IPS-18a (cell line): Measurements from ENCODE around the gene ZNF57.
"Not testable (repeated sequence)": the region's sequence is repeated elsewhere in the genome, so short reads cannot be mapped to it uniquely, and the experiment has no call there.

ENCODE experiments used
- H3K27ac ChIP-seq: one replicate; pipeline ENCODE4 v1.5.1; 2013; ENCODE audit warnings: low read length
- H3K27me3 ChIP-seq: one replicate; pipeline ENCODE4 v1.6.1; 2013; ENCODE audit warnings: mild to moderate bottlenecking, low read length; ENCODE audit not compliant: control insufficient read depth, insufficient read depth
- H3K36me3 ChIP-seq: one replicate; pipeline ENCODE4 v1.6.1; 2013; ENCODE audit warnings: low read depth, low read length; ENCODE audit not compliant: control insufficient read depth
- H3K4me1 ChIP-seq: one replicate; pipeline ENCODE4 v1.6.1; 2013; ENCODE audit warnings: low read depth, low read length; ENCODE audit not compliant: control insufficient read depth
- H3K4me3 ChIP-seq: one replicate; pipeline ENCODE4 v1.5.1; 2013; ENCODE audit warnings: low read length
- H3K9ac ChIP-seq: one replicate; pipeline ENCODE4 v1.6.1; 2013; ENCODE audit warnings: mild to moderate bottlenecking, low read length, moderate library complexity
- H3K9me3 ChIP-seq: one replicate; pipeline ENCODE4 v1.6.1; 2013; ENCODE audit warnings: low read depth, low read length; ENCODE audit not compliant: control insufficient read depth

ZNF57 gene

DNA sequence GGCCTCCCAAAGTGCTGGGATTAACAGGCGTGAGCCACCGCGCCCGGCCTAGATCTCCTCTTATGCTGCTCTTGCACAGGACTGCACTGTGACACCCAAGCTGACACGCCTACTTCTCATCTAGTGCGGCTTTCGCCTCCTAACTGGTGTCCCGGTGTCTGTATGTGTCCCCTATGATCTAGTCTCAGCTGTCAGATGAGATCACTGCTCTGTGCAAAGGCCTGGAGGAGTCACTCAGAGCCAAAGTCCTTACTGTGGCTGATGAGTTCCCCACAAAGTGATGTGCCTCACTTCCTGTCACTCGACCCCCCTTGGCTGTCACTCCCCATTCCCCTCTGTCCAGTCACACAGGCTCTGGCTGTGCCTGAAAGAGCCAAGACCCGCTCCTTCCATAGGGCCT, 31.1 kb upstream of the ZNF57 start:
- Histone ChIP-seq H3K36me3 (no peaks in the 10 kb centered on the region), H3K4me3 (no peak overlapping the region), H3K27ac (no peak overlapping the region), H3K27me3 (no peaks in the 10 kb centered on the region), H3K9me3 (peaks cover 5% of the 10 kb centered on the region), H3K9ac (no peak overlapping the region), H3K4me1 (no peaks in the 10 kb centered on the region)

DNA sequence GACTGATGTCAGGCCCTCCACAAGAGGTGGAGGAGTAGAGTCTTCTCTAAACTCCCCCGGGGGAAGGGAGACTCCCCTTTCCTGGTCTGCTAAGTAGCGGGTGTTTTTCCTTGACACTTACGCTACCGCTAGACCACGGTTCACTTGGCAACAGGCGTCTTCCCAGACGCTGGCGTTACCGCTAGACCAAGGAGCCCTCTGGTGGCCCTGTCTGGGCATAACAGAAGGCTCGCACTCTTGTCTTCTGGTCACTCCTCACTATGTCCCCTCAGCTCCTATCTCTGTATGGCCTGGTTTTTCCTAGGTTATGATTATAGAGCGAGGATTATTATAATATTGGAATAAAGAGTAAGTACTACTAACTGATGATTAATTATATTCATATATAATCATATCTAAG, 28.6 kb upstream of the ZNF57 start:
- not testable (repeated sequence) for H3K27me3 ChIP-seq, H3K4me3 ChIP-seq, H3K36me3 ChIP-seq, H3K9me3 ChIP-seq, H3K4me1 ChIP-seq, H3K9ac ChIP-seq, H3K27ac ChIP-seq

GRCh38 chr19:2877398-2878331, 23.1 kb upstream of the ZNF57 start:
- H3K4me1 ChIP-seq, result no peaks in the 10 kb centered on the region
- H3K4me3 ChIP-seq, result no peak overlapping the region
- no peak overlapping the region for H3K9ac ChIP-seq
- peaks cover 17% of the 10 kb centered on the region for H3K9me3 ChIP-seq
- no peak overlapping the region for H3K27ac ChIP-seq
- H3K27me3 ChIP-seq, result no peaks in the 10 kb centered on the region
- no peaks in the 10 kb centered on the region for H3K36me3 ChIP-seq

- no peak overlapping the region for H3K4me3 ChIP-seq
- H3K27me3 ChIP-seq, result no peaks in the 10 kb centered on the region
- no peaks in the 10 kb centered on the region for H3K36me3 ChIP-seq
- H3K9ac ChIP-seq, result no peak overlapping the region
- no peak overlapping the region for H3K27ac ChIP-seq
- no peaks in the 10 kb centered on the region for H3K4me1 ChIP-seq
- peaks cover 3% of the 10 kb centered on the region for H3K9me3 ChIP-seq
Observed at GRCh38 chr19:2883686-2884439, 16.9 kb upstream of the ZNF57 start.

- H3K4me1 ChIP-seq, result no peaks in the 10 kb centered on the region
- H3K9me3 ChIP-seq, result no peaks in the 10 kb centered on the region
- no peak overlapping the region for H3K27ac ChIP-seq
- no peaks in the 10 kb centered on the region for H3K27me3 ChIP-seq
- H3K36me3 ChIP-seq, result no peaks in the 10 kb centered on the region
- no peak overlapping the region for H3K4me3 ChIP-seq
- no peak overlapping the region for H3K9ac ChIP-seq
Observed at GRCh38 chr19:2885736-2886135, 15.0 kb upstream of the ZNF57 start.

DNA sequence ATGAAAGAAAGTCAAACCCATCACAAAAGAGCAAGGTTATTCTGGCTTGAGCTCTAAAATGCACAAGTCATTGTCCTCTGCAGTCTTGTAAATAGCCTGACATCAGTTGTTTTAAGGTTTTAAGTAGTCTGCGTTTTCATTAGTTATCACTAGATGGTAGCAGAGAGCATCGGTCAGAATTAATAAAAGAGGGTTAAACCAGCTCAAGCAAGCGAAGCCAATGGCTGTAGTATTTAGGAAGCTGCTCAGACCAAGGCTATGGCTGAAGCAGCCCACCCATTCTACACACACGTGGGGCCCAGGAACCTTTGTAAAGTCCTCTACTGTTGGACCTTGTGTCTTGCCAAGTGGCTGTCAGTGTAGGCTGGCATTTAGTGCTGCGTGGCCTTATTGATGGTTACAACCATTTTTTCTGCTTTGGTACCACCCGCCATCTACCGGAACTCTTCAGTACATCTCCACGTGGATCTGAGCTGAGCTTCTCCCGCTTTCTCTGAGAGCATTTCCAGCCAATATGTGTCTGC, 13.3 kb upstream of the ZNF57 start:
- H3K4me3 ChIP-seq, result no peak overlapping the region
- H3K4me1 ChIP-seq, result no peaks in the 10 kb centered on the region
- H3K27ac ChIP-seq, result no peak overlapping the region
- H3K9ac ChIP-seq, result no peak overlapping the region
- H3K9me3 ChIP-seq, result no peaks in the 10 kb centered on the region
- no peaks in the 10 kb centered on the region for H3K27me3 ChIP-seq
- H3K36me3 ChIP-seq, result no peaks in the 10 kb centered on the region

DNA sequence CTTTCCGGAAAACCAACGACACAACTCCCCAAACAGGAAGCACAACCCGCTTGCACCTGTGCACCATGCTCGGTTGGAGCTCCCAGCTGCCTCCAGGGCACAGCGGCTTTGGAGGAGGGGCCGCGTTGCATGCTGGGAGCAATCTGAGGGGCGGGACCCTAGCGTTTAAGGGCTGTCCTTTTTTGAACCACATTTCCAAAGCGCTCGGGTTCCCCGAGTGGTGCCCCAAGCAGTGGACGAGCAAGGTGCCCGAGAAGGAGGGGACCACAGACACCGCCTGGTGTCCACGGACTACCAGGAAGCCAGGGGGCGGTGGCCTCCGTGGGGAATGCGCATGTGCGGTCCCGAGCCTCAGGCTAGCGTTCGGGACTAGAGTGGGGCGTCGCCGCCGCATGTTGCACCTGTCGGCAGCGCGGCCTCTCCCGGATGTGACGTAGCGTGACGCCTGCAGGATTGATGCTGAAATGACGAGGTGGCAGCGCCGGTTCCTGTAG, 11.9 kb upstream of the ZNF57 start:
- H3K9me3 ChIP-seq, result no peaks in the 10 kb centered on the region
- no peaks in the 10 kb centered on the region for H3K36me3 ChIP-seq
- no peak overlapping the region for H3K9ac ChIP-seq
- H3K4me1 ChIP-seq, result no peaks in the 10 kb centered on the region
- H3K27me3 ChIP-seq, result no peaks in the 10 kb centered on the region
- no peak overlapping the region for H3K4me3 ChIP-seq
- H3K27ac ChIP-seq, result no peak overlapping the region

DNA sequence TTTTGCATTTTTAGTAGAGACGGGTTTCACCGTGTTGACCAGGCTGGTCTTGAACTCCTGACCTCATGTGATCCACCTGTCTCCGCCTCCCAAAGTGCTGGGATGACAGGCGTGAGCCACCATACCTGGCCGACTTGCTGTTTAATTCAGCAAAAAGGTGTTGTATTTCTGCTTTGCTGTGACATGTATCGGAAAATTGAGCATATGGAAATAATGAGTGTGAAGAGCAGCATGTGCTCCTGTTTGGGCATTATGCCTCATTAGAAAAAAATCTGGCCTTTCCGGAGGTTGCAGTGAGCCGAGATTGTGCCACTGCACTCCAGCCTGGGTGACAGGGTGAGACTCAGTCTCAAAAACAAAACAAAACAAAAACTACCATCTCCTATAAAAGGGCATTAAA, 10.2 kb upstream of the ZNF57 start:
- not testable (repeated sequence) for H3K27me3 ChIP-seq, H3K4me3 ChIP-seq, H3K9ac ChIP-seq, H3K36me3 ChIP-seq, H3K4me1 ChIP-seq, H3K9me3 ChIP-seq, H3K27ac ChIP-seq

DNA sequence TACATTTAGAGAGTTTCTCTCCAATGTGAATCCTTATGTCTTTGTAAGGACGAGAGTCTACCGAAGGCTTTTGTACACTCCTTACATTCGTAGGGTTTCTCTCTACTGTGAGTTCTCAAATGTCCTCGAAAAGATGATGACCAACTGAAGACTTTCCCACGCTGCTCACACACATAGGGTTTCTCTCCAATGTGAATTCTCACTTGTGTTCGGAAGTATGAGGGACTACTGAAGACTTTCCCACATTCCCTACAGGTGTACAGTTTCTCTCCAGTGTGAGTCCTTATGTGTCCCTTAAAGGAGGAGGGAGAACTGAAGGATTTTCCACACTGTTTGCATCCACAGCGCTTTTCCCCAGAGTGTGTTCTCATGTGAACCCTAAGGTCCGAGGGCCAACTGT, 4.0 kb upstream of the ZNF57 start:
- no peaks in the 10 kb centered on the region for H3K27me3 ChIP-seq
- no peaks in the 10 kb centered on the region for H3K9me3 ChIP-seq
- no peak overlapping the region for H3K9ac ChIP-seq
- no peak overlapping the region for H3K4me3 ChIP-seq
- H3K27ac ChIP-seq, result no peak overlapping the region
- no peaks in the 10 kb centered on the region for H3K36me3 ChIP-seq
- no peaks in the 10 kb centered on the region for H3K4me1 ChIP-seq

- Histone ChIP-seq H3K36me3 (no peaks in the 10 kb centered on the region), H3K9me3 (no peaks in the 10 kb centered on the region), H3K4me3 (no peak overlapping the region), H3K27me3 (no peaks in the 10 kb centered on the region), H3K9ac (no peak overlapping the region), H3K27ac (no peak overlapping the region), H3K4me1 (no peaks in the 10 kb centered on the region)
Observed at GRCh38 chr19:2902590-2903218, 2.0 kb downstream of the ZNF57 start.

GRCh38 chr19:2903326-2903725, 2.6 kb downstream of the ZNF57 start:
- not testable (repeated sequence) for H3K4me1 ChIP-seq, H3K4me3 ChIP-seq, H3K9me3 ChIP-seq, H3K36me3 ChIP-seq, H3K27me3 ChIP-seq, H3K9ac ChIP-seq, H3K27ac ChIP-seq
